ENCODE data around the gene CELF1. TPM values are rescaled to one million over a fixed set of nuclear protein-coding genes. Genes with fewer than 3 reads are reported as not detected.

CELF1 gene
- total RNA-seq, 1 experiment from 2014 or later: 152 TPM

DNA sequence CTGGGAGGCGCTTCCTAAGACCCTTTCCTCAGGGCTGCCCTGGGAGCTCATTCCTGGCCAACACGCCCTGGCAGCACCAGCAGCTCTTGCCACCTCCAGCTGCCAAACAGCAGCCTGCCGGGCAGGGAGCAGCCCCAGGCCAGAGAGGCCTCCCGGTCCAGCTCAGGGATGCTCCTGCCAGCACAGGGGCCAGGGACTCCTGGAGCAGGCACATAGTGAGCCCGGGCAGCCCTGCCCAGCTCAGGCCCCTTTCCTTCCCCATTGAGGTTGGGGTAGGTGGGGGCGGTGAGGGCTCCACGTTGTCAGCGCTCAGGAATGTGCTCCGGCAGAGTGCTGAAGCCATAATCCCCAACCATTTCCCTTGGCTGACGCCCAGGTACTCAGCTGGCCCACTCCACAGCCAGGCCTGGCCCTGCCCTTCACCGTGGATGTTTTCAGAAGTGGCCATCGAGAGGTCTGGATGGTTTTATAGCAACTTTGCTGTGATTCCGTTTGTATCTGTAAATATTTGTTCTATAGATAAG is 136.9 kb downstream of the CELF1 start:
- Mint-ChIP-seq H3K27ac (ENCODE audit: unreplicated experiment) (peak overlapping the region; percentile 67), H3K27me3 (ENCODE audit: insufficient read depth, unreplicated experiment) (no peaks in the 10 kb centered on the region)
- BruUV-seq (replicated peaks): TSS peak; percentile 8

More for the DNA sequence above, 136.9 kb downstream of the CELF1 start:
- Mint-ChIP-seq H3K36me3 (ENCODE audit: insufficient read depth, unreplicated experiment) (peaks cover 58% of the 10 kb centered on the region), H3K4me1 (ENCODE audit: low read depth, unreplicated experiment) (peaks cover 11% of the 10 kb centered on the region), H3K9me3 (ENCODE audit: unreplicated experiment) (no peaks in the 10 kb centered on the region), H3K4me3 (ENCODE audit: unreplicated experiment) (no peak overlapping the region)
- no peak for DNase-seq
- Histone ChIP-seq H3K4me1 (peaks cover 8% of the 10 kb centered on the region; the same call in 1 of the 2 replicates), H3K27me3 (replicated peaks; ENCODE audit: control insufficient read depth, insufficient read depth, low read length) (no peaks in the 10 kb centered on the region), H3K36me3 (ENCODE audit: control insufficient read depth, insufficient read depth, low read length) (no peaks in the 10 kb centered on the region; the same call in none of the 2 replicates), H3K4me3 (ENCODE audit: low read depth, low read length) (no peak overlapping the region), H3K9me3 (no peaks in the 10 kb centered on the region)
- TF ChIP-seq CTCF (IDR thresholded peaks at IDR 0.05; ENCODE audit: insufficient read depth in 1 of 2, low read depth in 1 of 2, low read length in 1 of 2, severe bottlenecking in 1 of 2, unreplicated experiment in 1 of 2): no peak
- CTCF ChIA-PET: interaction anchor here (1.0 kb wide), 1 partner anchor 38 kb away, joined by 3 read pairs; no protein-coding TSS in a partner anchor
- intact Hi-C loops (cut with micrococcal nuclease; ENCODE audit: unreplicated experiment): no loop called here
- POLR2A ChIA-PET: interaction anchor here (1.0 kb wide), 1 partner anchor 11 kb away, joined by 3 read pairs; the partner anchor contains the start of gene PSMC3

Other genes with a start within 250 kb of the CELF1 start
- gene MYBPC3, start 200.4 kb downstream of the CELF1 start, total RNA-seq (2022): not detected in 2 replicates
- not detected in 2 replicates for gene SPI1, start 174.6 kb downstream of the CELF1 start, total RNA-seq (2022)
- 27.1 and 30.8 TPM in 2 replicates for gene SLC39A13, start 144.5 kb downstream of the CELF1 start, total RNA-seq (2022)
- gene PSMC3, start 126.7 kb downstream of the CELF1 start, total RNA-seq (2022): 191 and 196 TPM in 2 replicates
- gene RAPSN, start 104.0 kb downstream of the CELF1 start, total RNA-seq (2022): 0.93 and 2.0 TPM in 2 replicates
- 100 and 108 TPM in 2 replicates for gene PTPMT1, start 12.5 kb upstream of the CELF1 start, total RNA-seq (2022)
- 11.9 and 12.5 TPM in 2 replicates for gene KBTBD4, start 25.8 kb upstream of the CELF1 start, total RNA-seq (2022)
- gene NDUFS3, start 25.9 kb upstream of the CELF1 start, total RNA-seq (2022): 183 and 185 TPM in 2 replicates
- gene FAM180B, start 33.5 kb upstream of the CELF1 start, total RNA-seq (2022): not detected in 2 replicates
- 0.63 and 0.75 TPM in 2 replicates for gene C1QTNF4, start 41.3 kb upstream of the CELF1 start, total RNA-seq (2022)
- gene MTCH2, start 89.4 kb upstream of the CELF1 start, total RNA-seq (2022): 165 and 167 TPM in 2 replicates
- gene AGBL2, start 162.2 kb upstream of the CELF1 start, total RNA-seq (2022): 2.9 and 3.4 TPM in 2 replicates
- 104 and 112 TPM in 2 replicates for gene FNBP4, start 214.2 kb upstream of the CELF1 start, total RNA-seq (2022)